ENCODE measurements around the gene NEDD9. TPM values are rescaled to one million over a fixed set of nuclear protein-coding genes. Genes with fewer than 3 reads are reported as not detected.

NEDD9 gene
- total and polyA plus RNA-seq, 10 of the 15 experiments (the other 5 are each of a cell fraction or from before 2014, with no cell fraction given), result 4.9 to 92.6 (median 14.6) TPM

- POLR2A ChIA-PET, result interaction anchor here (1.2 kb wide), 1 partner anchor 17 kb away, joined by 3 read pairs; no protein-coding TSS in a partner anchor
- no peaks in the 10 kb centered on the region for H3K27me3 ChIP-seq (replicated peaks in 1 of 2; ENCODE audit: control insufficient read depth in 2 of 2, insufficient read depth in 2 of 2, low read length in 1 of 2)
- peaks cover 5% of the 10 kb centered on the region; the same call in 1 of the 2 replicates for H3K4me1 ChIP-seq (ENCODE audit: control insufficient read depth, insufficient read depth, low read length)
- H3K4me2 ChIP-seq (ENCODE audit: control insufficient read depth, insufficient read depth), result no peak overlapping the region
- no peaks in the 10 kb centered on the region for H4K20me1 ChIP-seq (ENCODE audit: control insufficient read depth, insufficient read depth)
- no peak for DNase-seq (ENCODE audit: low read depth, low spot score)
- SMC1A ChIA-PET (ENCODE audit: uncharacterized antibody, unreplicated experiment), result interaction anchor here (0.9 to 1.6 kb wide), 3 partner anchors 29 to 167 kb away, joined by 3 to 6 read pairs (median 4); no protein-coding TSS in a partner anchor
- no TSS peak for BruUV-seq (replicated peaks)
- FAIRE-seq, result no peak
- no peaks in the 10 kb centered on the region for H3K9me3 ChIP-seq (replicated peaks; ENCODE audit: control insufficient read depth, insufficient read depth, low read length)
- peaks cover 6% of the 10 kb centered on the region in 2 experiments; a peak in 3 of 4 replicates for H3K36me3 ChIP-seq (ENCODE audit: control insufficient read depth in 2 of 2, insufficient read depth in 2 of 2, low read length in 1 of 2)
- H3K27ac ChIP-seq (ENCODE audit: control insufficient read depth, insufficient read depth), result no peak overlapping the region
- TF ChIP-seq PML (IDR thresholded peaks at IDR 0.05; ENCODE audit: low read length) (no peak), SREBF2 (IDR thresholded peaks at IDR 0.05; ENCODE audit: low read length) (no peak), KAT2A (conservative IDR thresholded peaks at IDR 0.05; ENCODE audit: control insufficient read depth, low read depth, low read length) (no peak), CHD4 (IDR thresholded peaks at IDR 0.05) (no peak), REST (IDR thresholded peaks at IDR 0.05; ENCODE audit: low read depth, low read length) (no peak), BRCA1 (IDR thresholded peaks at IDR 0.05; ENCODE audit: low read depth, low read length) (no peak), ZSCAN29 (IDR thresholded peaks at IDR 0.05) (no peak), NFIC (IDR thresholded peaks at IDR 0.05; ENCODE audit: low read depth, low read length) (no peak), TCF12 (IDR thresholded peaks at IDR 0.05; ENCODE audit: low read depth, low read length) (no peak), SMAD5 (IDR thresholded peaks at IDR 0.05; ENCODE audit: low read depth) (no peak)
- no peak for ATAC-seq
- RAD21 ChIA-PET (ENCODE audit: unreplicated experiment), result no interaction called here
- no peak overlapping the region for H3K9ac ChIP-seq (ENCODE audit: control insufficient read depth, insufficient read depth, low read length)
- CTCF ChIA-PET, result no interaction called here
- intact Hi-C loops (cut with micrococcal nuclease; ENCODE audit: unreplicated experiment), result no loop called here
- 94% methylated on average over 1 of the region's 1 CpG for WGBS (ENCODE audit: insufficient coverage, insufficient replicate concordance, low lambda C conversion rate, missing lambda C conversion rate)
- H2AFZ ChIP-seq (ENCODE audit: control insufficient read depth, low read depth, low read length), result no peak overlapping the region
- in situ Hi-C loops (cut with MboI), result no loop called here
- H3K4me3 ChIP-seq, result no peak overlapping the region
- no peaks in the 10 kb centered on the region for H3K79me2 ChIP-seq (ENCODE audit: control insufficient read depth, insufficient read depth, low read length)
These were observed 32.1 kb downstream of the NEDD9 start for GRCh38 chr6:11200356-11200755.

All from GM12878 (cell line).